B cell (primary cell): Measurements from ENCODE around the gene SLU7. TPM values are rescaled to one million over a fixed set of nuclear protein-coding genes. Genes with fewer than 3 reads are reported as not detected.

ENCODE experiments used
- ATAC-seq: fragments of 200-7000 bp; cut with Tn5 transposase; one replicate; pipeline ENCODE4 v1.10.0; 2021; ENCODE audit warnings: low read depth, mild to moderate bottlenecking, moderate number of reproducible peaks, moderate library complexity
- CTCF ChIA-PET: fragments of 350-600 bp; sonication (Branson Sonifier 250); formaldehyde crosslinking; loops from one replicate; lab custom pipeline; 2021; ENCODE audit warnings: antibody characterized with exemption, inconsistent platforms; lab: Charles Lee
- POLR2A ChIA-PET: fragments of 350-600 bp; sonication (Branson Sonifier 250); formaldehyde crosslinking; loops from one replicate; lab custom pipeline; 2021; ENCODE audit warnings: antibody characterized with exemption; lab: Charles Lee
- DNase-seq: peaks from one replicate; pipeline ENCODE4 v3.0.0; 2013
- H2AFZ ChIP-seq: 2 replicates; pipeline ENCODE4 v1.6.1; 2012; ENCODE audit warnings: mild to moderate bottlenecking, low read depth, low read length; ENCODE audit not compliant: insufficient read depth, poor library complexity, severe bottlenecking
- H3K27ac ChIP-seq, 2 donors: 1 replicate in 1 of 2; 2 replicates in 1 of 2; pipeline ENCODE4 v1.5.1; 2012 to 2013; ENCODE audit warnings: low read length in 2 of 2, mild to moderate bottlenecking in 2 of 2, moderate library complexity in 1 of 2
- H3K27me3 ChIP-seq, 4 experiments: fragments of 200-600 bp in 1 of 4; sonication (generic) in 1 of 4; replicated peaks in 1 of 4; 1 replicate in 2 of 4; 2 replicates in 2 of 4; pipeline versions ENCODE4 v1.6.1 to v1.7.0; 2013 to 2016; ENCODE audit warnings: low read length in 3 of 4, mild to moderate bottlenecking in 2 of 4, mixed read lengths in 1 of 4, moderate library complexity in 1 of 4; ENCODE audit not compliant: insufficient read depth in 4 of 4, control insufficient read depth in 3 of 4; ENCODE audit errors: control extremely low read depth in 1 of 4
- H3K36me3 ChIP-seq, 2 experiments: replicated peaks in 1 of 2; 1 replicate in 1 of 2; 2 replicates in 1 of 2; pipeline versions ENCODE4 v1.6.1 to v1.7.1; 2013; ENCODE audit warnings: low read length in 1 of 2; ENCODE audit not compliant: insufficient read depth in 2 of 2, control insufficient read depth in 1 of 2; ENCODE audit errors: control extremely low read depth in 1 of 2, extremely low read depth in 1 of 2
- H3K4me1 ChIP-seq, 2 donors: fragments of 200-600 bp in 1 of 2; sonication (generic) in 1 of 2; 1 replicate in 1 of 2; 2 replicates in 1 of 2; pipeline versions ENCODE4 v1.5.1 to v1.6.1; 2013 to 2017; ENCODE audit warnings: low read length in 2 of 2; ENCODE audit not compliant: control insufficient read depth in 2 of 2, insufficient read depth in 2 of 2
- H3K4me2 ChIP-seq: replicated peaks from 2 replicates; pipeline ENCODE3; 2012; ENCODE audit warnings: mild to moderate bottlenecking, low read depth, low read length; ENCODE audit not compliant: poor library complexity, severe bottlenecking
- H3K4me3 ChIP-seq, 5 experiments: fragments of 200-600 bp in 1 of 5; sonication (generic) in 1 of 5; 1 replicate in 3 of 5; 2 replicates in 2 of 5; pipeline versions ENCODE4 v1.5.1 to v1.7.0; 2011 to 2016; ENCODE audit warnings: low read length in 4 of 5, mild to moderate bottlenecking in 4 of 5, low read depth in 2 of 5, control low read depth in 1 of 5, moderate library complexity in 1 of 5; ENCODE audit not compliant: insufficient read depth in 1 of 5; ENCODE audit errors: control extremely low read depth in 1 of 5, extremely low read depth in 1 of 5
- H3K79me2 ChIP-seq: fragments of 200-600 bp; sonication (generic); one replicate; pipeline ENCODE4 v1.6.0; 2016; ENCODE audit warnings: low read length; ENCODE audit not compliant: control insufficient read depth, insufficient read depth
- H3K9ac ChIP-seq: fragments of 200-600 bp; sonication (generic); 2 replicates; pipeline ENCODE4 v1.6.1; 2017; ENCODE audit warnings: mild to moderate bottlenecking, low read length, moderate library complexity
- H3K9me3 ChIP-seq, 3 donors: one replicate each; pipeline versions ENCODE4 v1.6.1 to v1.7.1; 2013; ENCODE audit warnings: low read length in 2 of 3; ENCODE audit not compliant: control insufficient read depth in 2 of 3, insufficient read depth in 1 of 3; ENCODE audit errors: control extremely low read depth in 1 of 3
- H4K20me1 ChIP-seq: 2 replicates; pipeline ENCODE4 v1.6.0; 2012; ENCODE audit warnings: mild to moderate bottlenecking, low read length; ENCODE audit not compliant: insufficient read depth, control insufficient read depth, poor library complexity, severe bottlenecking
- H3K27ac Mint-ChIP-seq: one replicate; pipeline ENCODE4 v1.8.0; 2021; ENCODE audit warnings: mixed read lengths
- H3K27me3 Mint-ChIP-seq: one replicate; pipeline ENCODE4 v1.8.0; 2021; ENCODE audit warnings: mixed read lengths
- H3K4me1 Mint-ChIP-seq: one replicate; pipeline ENCODE4 v1.8.0; 2021; ENCODE audit warnings: mixed read lengths
- H3K4me3 Mint-ChIP-seq: one replicate; pipeline ENCODE4 v1.8.0; 2021; ENCODE audit warnings: mixed read lengths
- H3K9me3 Mint-ChIP-seq: one replicate; pipeline ENCODE4 v1.8.0; 2022; ENCODE audit warnings: mixed read lengths; ENCODE audit not compliant: insufficient read depth
- EZH2 ChIP-seq: IDR thresholded peaks from 2 replicates; pipeline ENCODE4 v1.6.1; 2012; ENCODE audit warnings: borderline replicate concordance, low read depth, mild to moderate bottlenecking, moderate library complexity, low read length; ENCODE audit not compliant: insufficient read depth, poor library complexity, severe bottlenecking
- WGBS: methylation state at CpG from one replicate; pipeline ENCODE4 v1.1.5; 2013; ENCODE audit warnings: missing lambda C conversion rate; ENCODE audit not compliant: insufficient coverage; 5-methylcytosine and 5-hydroxymethylcytosine counted together
- intact Hi-C: fragments of 100-400 bp; cut with micrococcal nuclease; formaldehyde crosslinking; loops from one replicate; pipeline ENCODE4 v1.10.0; 2022
- polyA plus RNA-seq: library from polyadenylated mRNA; depleted of rRNA; stranded (reverse); fragments of >200 nt; gene quantifications from 2 replicates; pipeline ENCODE4 v1.2.3, GENCODE V29; 2012
- total RNA-seq, 2 donors: library from RNA; stranded (reverse); fragments of 120-200 nt in 1 of 2; gene quantifications; 1 replicate in 1 of 2; 2 replicates in 1 of 2; pipeline versions ENCODE4 v1.2.3 to v1.2.4, GENCODE V29; 2013 to 2022
- TF ChIP-seq, protein P1 (sequence below): fragments of 200-600 bp; IDR thresholded peaks from one replicate; pipeline ENCODE4 v1.8.0; 2022; ENCODE audit warnings: antibody characterized with exemption, mild to moderate bottlenecking

The SLU7 gene
- total and polyA plus RNA-seq, 2 donors (not counting 1 experiment from before 2014, with no cell fraction given), result 30.8 to 68.3 TPM

DNA sequence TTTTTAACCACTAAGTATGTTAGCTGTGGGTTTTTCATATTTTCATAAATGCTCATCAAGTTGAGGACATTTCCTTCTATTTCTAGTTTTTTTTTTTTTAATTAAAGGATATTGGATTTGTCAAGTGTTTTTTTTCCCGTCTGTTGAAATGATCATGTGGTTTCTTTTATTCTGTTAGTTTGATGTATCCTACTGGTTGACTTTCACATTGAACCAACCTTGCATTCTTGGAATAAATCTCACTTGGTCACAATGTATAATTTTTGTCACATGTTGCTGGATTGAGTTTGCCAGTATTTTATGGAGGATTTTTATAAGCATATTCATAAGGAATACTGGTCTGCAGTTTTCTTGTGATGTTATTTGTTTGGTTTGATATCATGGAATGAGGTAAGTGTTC lies 31.4 kb downstream of the SLU7 start:
- no peaks in the 10 kb centered on the region for H3K27me3 Mint-ChIP-seq
- Histone ChIP-seq H2AFZ (no peak overlapping the region), H3K9ac (no peak overlapping the region), H3K9me3 (peaks cover 0 to 5% (median 4%) of the 10 kb centered on the region in 3 donors), H3K4me3 (no peak overlapping the region), H3K27ac (no peak overlapping the region), H4K20me1 (no peaks in the 10 kb centered on the region), H3K4me2 (no peak overlapping the region), H3K4me1 (peaks cover 0 to 2% of the 10 kb centered on the region in 2 donors), H3K36me3 (no peaks in the 10 kb centered on the region), H3K79me2 (no peaks in the 10 kb centered on the region), H3K27me3 (no peaks in the 10 kb centered on the region)
- no CpG with 5 or more reads among the region's 1 CpG for WGBS
- H3K27ac Mint-ChIP-seq, result no peak overlapping the region
- intact Hi-C loops, result no loop called here
- H3K4me3 Mint-ChIP-seq, result no peak overlapping the region
- H3K9me3 Mint-ChIP-seq, result peaks cover 11% of the 10 kb centered on the region
- ChIA-PET POLR2A (no interaction called here), CTCF (interaction anchor here (0.7 kb wide), 1 partner anchor 121 kb away, joined by 4 read pairs; no protein-coding TSS in a partner anchor)
- H3K4me1 Mint-ChIP-seq, result peaks cover 10% of the 10 kb centered on the region
- no peak for DNase-seq
- ATAC-seq, result no peak
- TF ChIP-seq, protein P1, sequence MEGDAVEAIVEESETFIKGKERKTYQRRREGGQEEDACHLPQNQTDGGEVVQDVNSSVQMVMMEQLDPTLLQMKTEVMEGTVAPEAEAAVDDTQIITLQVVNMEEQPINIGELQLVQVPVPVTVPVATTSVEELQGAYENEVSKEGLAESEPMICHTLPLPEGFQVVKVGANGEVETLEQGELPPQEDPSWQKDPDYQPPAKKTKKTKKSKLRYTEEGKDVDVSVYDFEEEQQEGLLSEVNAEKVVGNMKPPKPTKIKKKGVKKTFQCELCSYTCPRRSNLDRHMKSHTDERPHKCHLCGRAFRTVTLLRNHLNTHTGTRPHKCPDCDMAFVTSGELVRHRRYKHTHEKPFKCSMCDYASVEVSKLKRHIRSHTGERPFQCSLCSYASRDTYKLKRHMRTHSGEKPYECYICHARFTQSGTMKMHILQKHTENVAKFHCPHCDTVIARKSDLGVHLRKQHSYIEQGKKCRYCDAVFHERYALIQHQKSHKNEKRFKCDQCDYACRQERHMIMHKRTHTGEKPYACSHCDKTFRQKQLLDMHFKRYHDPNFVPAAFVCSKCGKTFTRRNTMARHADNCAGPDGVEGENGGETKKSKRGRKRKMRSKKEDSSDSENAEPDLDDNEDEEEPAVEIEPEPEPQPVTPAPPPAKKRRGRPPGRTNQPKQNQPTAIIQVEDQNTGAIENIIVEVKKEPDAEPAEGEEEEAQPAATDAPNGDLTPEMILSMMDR, result no peak

DNA sequence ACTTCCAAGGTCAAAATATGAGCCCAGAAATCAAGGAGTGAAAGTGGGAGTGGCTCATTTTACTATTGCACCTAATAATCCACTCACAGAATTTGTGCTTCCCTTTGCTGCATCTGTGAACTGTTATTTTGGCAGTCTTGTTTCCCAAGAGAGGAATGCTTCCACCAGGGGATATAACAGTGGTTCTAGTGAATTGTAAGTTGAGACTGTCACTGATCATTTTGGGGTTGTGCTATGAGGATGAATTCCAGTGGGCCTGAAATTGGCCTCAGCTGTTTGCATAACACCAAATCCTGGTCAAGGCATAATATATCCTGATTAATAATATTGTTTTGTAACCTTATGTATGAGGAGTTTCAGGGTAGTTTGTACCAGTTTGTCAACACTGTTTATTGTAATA lies 33.4 kb downstream of the SLU7 start:
- CTCF ChIA-PET, result no interaction called here

More for the DNA sequence above, 33.4 kb downstream of the SLU7 start:
- DNase-seq (no peak), ATAC-seq (no peak)
- H3K4me2 ChIP-seq, result no peak overlapping the region
- H3K9ac ChIP-seq, result no peak overlapping the region
- H3K27ac ChIP-seq, result no peak overlapping the region
- H3K36me3 ChIP-seq, result no peaks in the 10 kb centered on the region
- TF ChIP-seq EZH2, result no peak
- TF ChIP-seq, protein P1, result no peak
- Mint-ChIP-seq H3K27ac (no peak overlapping the region), H3K9me3 (peaks cover 11% of the 10 kb centered on the region), H3K4me3 (no peak overlapping the region), H3K27me3 (no peaks in the 10 kb centered on the region), H3K4me1 (peaks cover 14% of the 10 kb centered on the region)
- peaks cover 0 to 5% (median 4%) of the 10 kb centered on the region in 3 donors for H3K9me3 ChIP-seq
- intact Hi-C loops, result no loop called here
- no peaks in the 10 kb centered on the region for H3K79me2 ChIP-seq
- H2AFZ ChIP-seq, result no peak overlapping the region
- H4K20me1 ChIP-seq, result no peaks in the 10 kb centered on the region
- peaks cover 0 to 6% of the 10 kb centered on the region in 2 donors for H3K4me1 ChIP-seq
- no peak overlapping the region for H3K4me3 ChIP-seq
- no peaks in the 10 kb centered on the region for H3K27me3 ChIP-seq
- POLR2A ChIA-PET, result no interaction called here
